Measurements from ENCODE around the gene IFI27L1. TPM values are rescaled to one million over a fixed set of nuclear protein-coding genes. Genes with fewer than 3 reads are reported as not detected.

IFI27L1 gene
- total and polyA plus RNA-seq, 2 of the 13 experiments (the other 11 are each of a cell fraction or from before 2014, with no cell fraction given), result 11.9 to 19.0 TPM

DNA sequence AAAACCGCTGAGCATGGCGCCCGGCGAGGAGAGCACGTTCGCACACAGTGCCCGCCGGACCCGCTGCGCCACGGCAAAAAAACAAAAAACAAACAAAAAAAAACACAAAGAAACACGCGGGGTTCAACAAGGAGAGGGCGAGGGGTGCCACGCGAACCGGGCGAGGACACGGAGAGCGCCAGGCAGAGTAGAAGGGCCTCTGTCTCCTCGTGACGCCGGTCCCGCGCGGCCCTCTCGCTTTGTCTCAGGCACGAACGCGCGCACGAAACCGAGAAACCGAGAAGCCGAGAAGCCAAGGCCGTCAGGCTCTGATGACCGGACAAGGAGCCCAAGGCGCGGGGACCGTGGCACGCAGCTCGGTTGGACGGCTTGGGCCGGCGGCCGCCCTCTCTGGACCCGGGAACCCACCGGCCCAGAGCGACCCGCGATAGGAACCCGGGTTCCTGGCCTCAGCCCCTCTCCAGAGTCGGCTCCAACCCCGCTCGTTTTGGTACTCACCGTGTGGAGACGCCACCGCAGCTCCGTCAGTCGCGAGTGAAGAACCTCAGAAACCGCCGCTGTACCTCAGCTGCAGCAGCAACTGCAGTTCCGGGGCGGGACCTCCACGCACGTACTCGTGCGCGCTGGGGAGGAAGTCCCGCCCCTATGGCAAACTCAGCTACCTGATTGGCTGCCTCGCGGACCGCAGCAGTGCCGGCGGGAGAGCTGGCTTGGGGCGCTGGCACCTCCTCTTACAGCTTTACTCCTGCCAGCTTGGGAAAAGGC lies at the start of gene IFI27L1, which contains the start of gene DDX24 (continued):
- TF ChIP-seq, protein P1, sequence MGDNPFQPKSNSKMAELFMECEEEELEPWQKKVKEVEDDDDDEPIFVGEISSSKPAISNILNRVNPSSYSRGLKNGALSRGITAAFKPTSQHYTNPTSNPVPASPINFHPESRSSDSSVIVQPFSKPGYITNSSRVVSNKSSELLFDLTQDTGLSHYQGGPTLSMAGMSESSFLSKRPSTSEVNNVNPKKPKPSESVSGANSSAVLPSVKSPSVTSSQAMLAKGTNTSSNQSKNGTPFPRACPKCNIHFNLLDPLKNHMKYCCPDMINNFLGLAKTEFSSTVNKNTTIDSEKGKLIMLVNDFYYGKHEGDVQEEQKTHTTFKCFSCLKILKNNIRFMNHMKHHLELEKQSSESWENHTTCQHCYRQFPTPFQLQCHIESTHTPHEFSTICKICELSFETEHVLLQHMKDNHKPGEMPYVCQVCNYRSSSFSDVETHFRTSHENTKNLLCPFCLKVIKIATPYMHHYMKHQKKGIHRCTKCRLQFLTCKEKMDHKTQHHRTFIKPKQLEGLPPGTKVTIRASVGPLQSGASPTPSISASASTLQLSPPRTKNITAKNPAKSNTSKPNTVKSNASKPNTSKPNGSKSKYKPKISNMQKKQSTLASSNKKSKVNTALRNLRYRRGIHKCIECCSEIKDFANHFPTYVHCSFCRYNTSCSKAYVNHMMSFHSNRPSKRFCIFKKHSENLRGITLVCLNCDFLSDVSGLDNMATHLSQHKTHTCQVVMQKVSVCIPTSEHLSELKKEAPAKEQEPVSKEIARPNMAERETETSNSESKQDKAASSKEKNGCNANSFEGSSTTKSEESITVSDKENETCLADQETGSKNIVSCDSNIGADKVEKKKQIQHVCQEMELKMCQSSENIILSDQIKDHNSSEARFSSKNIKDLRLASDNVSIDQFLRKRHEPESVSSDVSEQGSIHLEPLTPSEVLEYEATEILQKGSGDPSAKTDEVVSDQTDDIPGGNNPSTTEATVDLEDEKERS (CRISPR knock-in tag; IDR thresholded peaks at IDR 0.05), result peak; percentile 55; the same call in 1 of the 2 replicates
- no peak for TF ChIP-seq ZNF572 (CRISPR knock-in tag; IDR thresholded peaks at IDR 0.05)
- TF ChIP-seq, protein P2, sequence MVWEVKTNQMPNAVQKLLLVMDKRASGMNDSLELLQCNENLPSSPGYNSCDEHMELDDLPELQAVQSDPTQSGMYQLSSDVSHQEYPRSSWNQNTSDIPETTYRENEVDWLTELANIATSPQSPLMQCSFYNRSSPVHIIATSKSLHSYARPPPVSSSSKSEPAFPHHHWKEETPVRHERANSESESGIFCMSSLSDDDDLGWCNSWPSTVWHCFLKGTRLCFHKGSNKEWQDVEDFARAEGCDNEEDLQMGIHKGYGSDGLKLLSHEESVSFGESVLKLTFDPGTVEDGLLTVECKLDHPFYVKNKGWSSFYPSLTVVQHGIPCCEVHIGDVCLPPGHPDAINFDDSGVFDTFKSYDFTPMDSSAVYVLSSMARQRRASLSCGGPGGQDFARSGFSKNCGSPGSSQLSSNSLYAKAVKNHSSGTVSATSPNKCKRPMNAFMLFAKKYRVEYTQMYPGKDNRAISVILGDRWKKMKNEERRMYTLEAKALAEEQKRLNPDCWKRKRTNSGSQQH (CRISPR knock-in tag; IDR thresholded peaks at IDR 0.05; ENCODE audit: low read depth), result 0 out of 2 replicates have a peak, but pooled peaks have one; percentile 66
- TF ChIP-seq, protein P3, sequence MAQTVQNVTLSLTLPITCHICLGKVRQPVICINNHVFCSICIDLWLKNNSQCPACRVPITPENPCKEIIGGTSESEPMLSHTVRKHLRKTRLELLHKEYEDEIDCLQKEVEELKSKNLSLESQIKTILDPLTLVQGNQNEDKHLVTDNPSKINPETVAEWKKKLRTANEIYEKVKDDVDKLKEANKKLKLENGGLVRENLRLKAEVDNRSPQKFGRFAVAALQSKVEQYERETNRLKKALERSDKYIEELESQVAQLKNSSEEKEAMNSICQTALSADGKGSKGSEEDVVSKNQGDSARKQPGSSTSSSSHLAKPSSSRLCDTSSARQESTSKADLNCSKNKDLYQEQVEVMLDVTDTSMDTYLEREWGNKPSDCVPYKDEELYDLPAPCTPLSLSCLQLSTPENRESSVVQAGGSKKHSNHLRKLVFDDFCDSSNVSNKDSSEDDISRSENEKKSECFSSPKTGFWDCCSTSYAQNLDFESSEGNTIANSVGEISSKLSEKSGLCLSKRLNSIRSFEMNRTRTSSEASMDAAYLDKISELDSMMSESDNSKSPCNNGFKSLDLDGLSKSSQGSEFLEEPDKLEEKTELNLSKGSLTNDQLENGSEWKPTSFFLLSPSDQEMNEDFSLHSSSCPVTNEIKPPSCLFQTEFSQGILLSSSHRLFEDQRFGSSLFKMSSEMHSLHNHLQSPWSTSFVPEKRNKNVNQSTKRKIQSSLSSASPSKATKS (CRISPR knock-in tag; IDR thresholded peaks at IDR 0.05), result peak; percentile 83; the same call in 1 of the 2 replicates
- no peak for TF ChIP-seq MAFK (conservative IDR thresholded peaks at IDR 0.05 in 1 of 2, IDR thresholded peaks at IDR 0.05 in 1 of 2; ENCODE audit: low read length in 2 of 2)
- peak; percentile 98 for TF ChIP-seq ZNF292 (CRISPR knock-in tag; IDR thresholded peaks at IDR 0.05; ENCODE audit: borderline replicate concordance, low read depth)
- no peak for TF ChIP-seq NFIB (CRISPR knock-in tag; IDR thresholded peaks at IDR 0.05; ENCODE audit: borderline replicate concordance)
- TF ChIP-seq, protein P4, sequence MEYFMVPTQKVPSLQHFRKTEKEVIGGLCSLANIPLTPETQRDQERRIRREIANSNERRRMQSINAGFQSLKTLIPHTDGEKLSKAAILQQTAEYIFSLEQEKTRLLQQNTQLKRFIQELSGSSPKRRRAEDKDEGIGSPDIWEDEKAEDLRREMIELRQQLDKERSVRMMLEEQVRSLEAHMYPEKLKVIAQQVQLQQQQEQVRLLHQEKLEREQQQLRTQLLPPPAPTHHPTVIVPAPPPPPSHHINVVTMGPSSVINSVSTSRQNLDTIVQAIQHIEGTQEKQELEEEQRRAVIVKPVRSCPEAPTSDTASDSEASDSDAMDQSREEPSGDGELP (IDR thresholded peaks at IDR 0.05; ENCODE audit: borderline replicate concordance, low read depth), result peak; percentile 72; the same call in 1 of the 2 replicates
- no peak for TF ChIP-seq ZNF556 (CRISPR knock-in tag; IDR thresholded peaks at IDR 0.05; ENCODE audit: borderline replicate concordance)
- TF ChIP-seq ZNF589 (CRISPR knock-in tag; conservative IDR thresholded peaks at IDR 0.05), result 0 out of 2 replicates have a peak, but pooled peaks have one; percentile 48
- TF ChIP-seq TARDBP (CRISPR knock-in tag; IDR thresholded peaks at IDR 0.05), result peak; percentile 26; the same call in 1 of the 2 replicates
- TF ChIP-seq, protein P5, sequence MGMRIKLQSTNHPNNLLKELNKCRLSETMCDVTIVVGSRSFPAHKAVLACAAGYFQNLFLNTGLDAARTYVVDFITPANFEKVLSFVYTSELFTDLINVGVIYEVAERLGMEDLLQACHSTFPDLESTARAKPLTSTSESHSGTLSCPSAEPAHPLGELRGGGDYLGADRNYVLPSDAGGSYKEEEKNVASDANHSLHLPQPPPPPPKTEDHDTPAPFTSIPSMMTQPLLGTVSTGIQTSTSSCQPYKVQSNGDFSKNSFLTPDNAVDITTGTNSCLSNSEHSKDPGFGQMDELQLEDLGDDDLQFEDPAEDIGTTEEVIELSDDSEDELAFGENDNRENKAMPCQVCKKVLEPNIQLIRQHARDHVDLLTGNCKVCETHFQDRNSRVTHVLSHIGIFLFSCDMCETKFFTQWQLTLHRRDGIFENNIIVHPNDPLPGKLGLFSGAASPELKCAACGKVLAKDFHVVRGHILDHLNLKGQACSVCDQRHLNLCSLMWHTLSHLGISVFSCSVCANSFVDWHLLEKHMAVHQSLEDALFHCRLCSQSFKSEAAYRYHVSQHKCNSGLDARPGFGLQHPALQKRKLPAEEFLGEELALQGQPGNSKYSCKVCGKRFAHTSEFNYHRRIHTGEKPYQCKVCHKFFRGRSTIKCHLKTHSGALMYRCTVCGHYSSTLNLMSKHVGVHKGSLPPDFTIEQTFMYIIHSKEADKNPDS (CRISPR knock-in tag; IDR thresholded peaks at IDR 0.05), result no peak
- TF ChIP-seq MXD4 (CRISPR knock-in tag; IDR thresholded peaks at IDR 0.05), result 0 out of 2 replicates have a peak, but pooled peaks have one; percentile 15
- no peak for TF ChIP-seq YEATS4 (CRISPR knock-in tag; IDR thresholded peaks at IDR 0.05; ENCODE audit: borderline replicate concordance)
- no peak for TF ChIP-seq ZNF460 (CRISPR knock-in tag; IDR thresholded peaks at IDR 0.05; ENCODE audit: borderline replicate concordance)
- TF ChIP-seq GABPB1 (CRISPR knock-in tag; IDR thresholded peaks at IDR 0.05), result peak; percentile 97
